A375 (cell line): ENCODE data around the gene HACL1. TPM values are rescaled to one million over a fixed set of nuclear protein-coding genes. Genes with fewer than 3 reads are reported as not detected.

Experiments used
- total RNA-seq: library from RNA; depleted of rRNA; stranded (reverse); fragments of >200 nt; shearing (Covaris generic); gene quantifications from 2 replicates; pipeline ENCODE4 v1.2.3, GENCODE V29; 2014; rRNA removed

HACL1 gene
- 46.4 and 54.5 TPM in 2 replicates for total RNA-seq

GRCh38 chr3:15601399-15602145 is at the start of gene HACL1, which contains the start of gene BTD:
Gene HACL1, minus strand, starts transcription at chr3:15601569. Its CDS starts 106 bp downstream, at chr3:15601463.
Gene BTD, plus strand, starts transcription at chr3:15601745. Its CDS starts 33,695 bp downstream, at chr3:15635440.

GRCh38 chr3:15521573-15521965 is 79.8 kb downstream of the HACL1 start, which contains the start of gene COLQ:
Gene COLQ, minus strand, starts transcription at chr3:15521706. Its CDS starts 81 bp downstream, at chr3:15521625.

Other genes starting within 250 kb of the HACL1 start
- 23.0 and 27.6 TPM in 2 replicates for gene METTL6, start 174.0 kb downstream of the HACL1 start, total RNA-seq
- 36.6 and 37.3 TPM in 2 replicates for gene EAF1, start 174.0 kb downstream of the HACL1 start, total RNA-seq
- 1.2 and 2.5 TPM in 2 replicates for gene COLQ, start 79.9 kb downstream of the HACL1 start, total RNA-seq
- gene BTD, start 176 bp upstream of the HACL1 start, total RNA-seq = 21.8 and 27.0 TPM in 2 replicates
- 136 and 147 TPM in 2 replicates for gene ANKRD28, start 196.4 kb upstream of the HACL1 start, total RNA-seq